HEK293 (cell line): ENCODE results near the gene MOGAT3.

Experiments
- CTCF ChIA-PET: fragments of 350-600 bp; formaldehyde crosslinking; extraction: SDS; loops from one replicate; lab custom pipeline; 2021; ENCODE audit warnings: antibody characterized with exemption; lab: Yijun Ruan, JAX
- POLR2A ChIA-PET: fragments of 300-600 bp; formaldehyde crosslinking; extraction: SDS; loops from one replicate; lab custom pipeline; 2020; ENCODE audit warnings: antibody characterized with exemption, inconsistent platforms; lab: Yijun Ruan, JAX
- H3K27ac ChIP-seq: fragments of 200-500 bp; sonication (Bioruptor generic); 2 replicates; pipeline ENCODE4 v1.5.1; 2014; ENCODE audit warnings: low read depth, low read length, control low read depth, inconsistent platforms; ENCODE audit errors: extremely low read depth
- H3K36me3 ChIP-seq, 2 experiments: fragments of 200-500 bp in 1 of 2; sonication (Bioruptor generic) in 1 of 2; 1 replicate in 1 of 2; 2 replicates in 1 of 2; pipeline ENCODE4 v1.5.1; 2014 to 2017; ENCODE audit warnings: inconsistent platforms in 2 of 2, low read length in 2 of 2; ENCODE audit not compliant: control insufficient read depth in 2 of 2, insufficient read depth in 1 of 2
- H3K4me1 ChIP-seq: fragments of 200-500 bp; sonication (Bioruptor generic); 2 replicates; pipeline ENCODE4 v1.5.1; 2014; ENCODE audit warnings: mild to moderate bottlenecking, low read length, inconsistent platforms; ENCODE audit not compliant: control insufficient read depth, insufficient read depth
- H3K4me3 ChIP-seq: 2 replicates; pipeline ENCODE4 v1.5.1; 2011; ENCODE audit warnings: low read depth, mild to moderate bottlenecking, control low read depth, low read length, moderate library complexity
- H3K9me3 ChIP-seq: fragments of 200-500 bp; sonication (Bioruptor generic); 2 replicates; pipeline ENCODE4 v1.5.1; 2014; ENCODE audit warnings: low read depth, low read length, inconsistent platforms; ENCODE audit not compliant: control insufficient read depth, insufficient read depth
- GLIS1 ChIP-seq: fragments of 450-650 bp; formaldehyde crosslinking; IDR thresholded peaks from 2 replicates; pipeline ENCODE4 v1.5.1; 2016; ENCODE audit warnings: missing biosample characterization, missing genetic modification characterization
- SP2 ChIP-seq: fragments of 450-650 bp; formaldehyde crosslinking; IDR thresholded peaks from 2 replicates; pipeline ENCODE4 v1.5.1; 2016; ENCODE audit warnings: missing biosample characterization, missing genetic modification characterization
- WT1 ChIP-seq: fragments of 450-650 bp; formaldehyde crosslinking; IDR thresholded peaks from 2 replicates; pipeline ENCODE4 v1.5.1; 2016; ENCODE audit warnings: missing biosample characterization, missing genetic modification characterization
- ZBTB17 ChIP-seq: fragments of 450-650 bp; formaldehyde crosslinking; IDR thresholded peaks from 2 replicates; pipeline ENCODE4 v1.5.1; 2016; ENCODE audit warnings: missing biosample characterization, missing genetic modification characterization
- ZEB2 ChIP-seq: fragments of 450-650 bp; formaldehyde crosslinking; IDR thresholded peaks from 2 replicates; pipeline ENCODE4 v1.5.1; 2016; ENCODE audit warnings: missing biosample characterization, missing genetic modification characterization
- ZNF350 ChIP-seq: fragments of 450-650 bp; formaldehyde crosslinking; IDR thresholded peaks from 2 replicates; pipeline ENCODE4 v1.5.0; 2017; ENCODE audit warnings: missing biosample characterization, mild to moderate bottlenecking, missing genetic modification characterization
- ZNF394 ChIP-seq: fragments of 450-650 bp; formaldehyde crosslinking; IDR thresholded peaks from 2 replicates; pipeline ENCODE4 v1.5.1; 2016; ENCODE audit warnings: missing biosample characterization, missing genetic modification characterization, mild to moderate bottlenecking, moderate library complexity, borderline replicate concordance
- ZNF548 ChIP-seq: fragments of 450-650 bp; formaldehyde crosslinking; IDR thresholded peaks from 2 replicates; pipeline ENCODE4 v1.5.1; 2016; ENCODE audit warnings: missing biosample characterization, missing genetic modification characterization
- ZNF549 ChIP-seq: fragments of 450-650 bp; IDR thresholded peaks from 2 replicates; pipeline ENCODE4 v1.5.1; 2018; ENCODE audit warnings: missing biosample characterization, missing genetic modification characterization, mild to moderate bottlenecking, inconsistent platforms, moderate library complexity
- ZNF600 ChIP-seq: fragments of 450-650 bp; formaldehyde crosslinking; IDR thresholded peaks from 2 replicates; pipeline ENCODE4 v1.5.1; 2016; ENCODE audit warnings: missing biosample characterization, missing genetic modification characterization
- ZNF677 ChIP-seq: fragments of 450-650 bp; IDR thresholded peaks from 2 replicates; pipeline ENCODE4 v1.5.0; 2018; ENCODE audit warnings: missing biosample characterization, mild to moderate bottlenecking, missing genetic modification characterization, moderate library complexity
- TF ChIP-seq, protein P1 (sequence below): fragments of 450-650 bp; formaldehyde crosslinking; IDR thresholded peaks from 2 replicates; pipeline ENCODE4 v1.5.1; 2016; ENCODE audit warnings: missing biosample characterization, missing genetic modification characterization
- TF ChIP-seq, protein P2 (sequence below): fragments of 450-650 bp; formaldehyde crosslinking; IDR thresholded peaks from 2 replicates; pipeline ENCODE4 v1.5.1; 2016; ENCODE audit warnings: missing biosample characterization, missing genetic modification characterization
- TF ChIP-seq, protein P3 (sequence below): fragments of 450-650 bp; formaldehyde crosslinking; IDR thresholded peaks from 2 replicates; pipeline ENCODE4 v1.5.1; 2017; ENCODE audit warnings: missing biosample characterization, missing genetic modification characterization
- TF ChIP-seq, protein P4 (sequence below): fragments of 450-650 bp; IDR thresholded peaks from 2 replicates; pipeline ENCODE4 v1.5.1; 2018; ENCODE audit warnings: missing biosample characterization, mild to moderate bottlenecking, missing genetic modification characterization
- TF ChIP-seq, protein P5 (sequence below): fragments of 450-650 bp; formaldehyde crosslinking; IDR thresholded peaks from 2 replicates; pipeline ENCODE4 v1.5.1; 2016; ENCODE audit warnings: missing biosample characterization, missing genetic modification characterization
- TF ChIP-seq, protein P6 (sequence below): fragments of 450-650 bp; formaldehyde crosslinking; IDR thresholded peaks from 2 replicates; pipeline ENCODE4 v1.5.1; 2017; ENCODE audit warnings: missing biosample characterization, missing genetic modification characterization

The MOGAT3 gene

DNA sequence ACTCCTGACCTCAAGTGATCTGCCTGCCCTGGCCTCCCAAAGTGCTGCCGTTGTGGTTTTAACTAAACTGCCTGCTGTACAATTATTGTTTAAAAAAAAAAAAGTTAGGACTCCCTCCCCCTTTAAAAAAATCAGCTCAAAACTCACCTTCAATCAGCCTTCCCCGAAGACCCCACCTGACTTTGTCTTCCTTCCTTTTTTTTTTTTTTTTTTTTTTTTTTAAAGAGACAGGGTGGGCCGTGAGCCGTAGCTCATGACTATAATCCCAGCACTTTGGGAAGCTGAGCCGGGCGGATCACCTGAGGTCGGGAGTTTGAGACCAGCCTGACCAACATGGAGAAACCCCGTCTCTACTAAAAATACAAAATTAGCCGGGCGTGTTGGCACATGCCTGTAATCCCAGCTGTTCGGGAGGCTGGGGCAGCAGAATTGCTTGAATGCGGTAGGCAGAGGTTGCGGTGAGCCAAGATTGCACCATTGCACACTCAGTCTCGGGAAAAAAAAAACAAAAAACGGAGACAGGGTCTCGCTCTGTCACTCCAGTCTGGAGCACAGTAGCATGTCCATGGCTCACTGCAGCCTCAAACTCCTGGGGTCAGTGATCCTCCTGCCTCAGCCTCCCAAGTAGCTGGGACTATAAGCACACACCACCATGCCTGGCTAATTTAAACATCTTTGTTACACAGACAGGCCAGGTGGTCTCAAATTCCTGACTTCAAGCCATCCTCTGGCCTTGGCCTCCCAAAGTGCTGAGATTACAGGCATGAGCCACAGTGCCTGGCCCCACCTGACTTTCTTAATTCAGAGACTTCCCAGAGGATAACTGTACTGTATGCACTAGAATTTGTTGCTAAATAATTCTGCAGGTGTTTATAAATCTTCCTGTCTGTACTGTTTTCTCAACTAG, 40.9 kb upstream of the MOGAT3 start:
- no peak overlapping the region for H3K4me3 ChIP-seq
- POLR2A ChIA-PET = no interaction called here
- TF ChIP-seq ZNF548 = peak; percentile 56; the same call in 1 of the 2 replicates
- TF ChIP-seq, protein P1, sequence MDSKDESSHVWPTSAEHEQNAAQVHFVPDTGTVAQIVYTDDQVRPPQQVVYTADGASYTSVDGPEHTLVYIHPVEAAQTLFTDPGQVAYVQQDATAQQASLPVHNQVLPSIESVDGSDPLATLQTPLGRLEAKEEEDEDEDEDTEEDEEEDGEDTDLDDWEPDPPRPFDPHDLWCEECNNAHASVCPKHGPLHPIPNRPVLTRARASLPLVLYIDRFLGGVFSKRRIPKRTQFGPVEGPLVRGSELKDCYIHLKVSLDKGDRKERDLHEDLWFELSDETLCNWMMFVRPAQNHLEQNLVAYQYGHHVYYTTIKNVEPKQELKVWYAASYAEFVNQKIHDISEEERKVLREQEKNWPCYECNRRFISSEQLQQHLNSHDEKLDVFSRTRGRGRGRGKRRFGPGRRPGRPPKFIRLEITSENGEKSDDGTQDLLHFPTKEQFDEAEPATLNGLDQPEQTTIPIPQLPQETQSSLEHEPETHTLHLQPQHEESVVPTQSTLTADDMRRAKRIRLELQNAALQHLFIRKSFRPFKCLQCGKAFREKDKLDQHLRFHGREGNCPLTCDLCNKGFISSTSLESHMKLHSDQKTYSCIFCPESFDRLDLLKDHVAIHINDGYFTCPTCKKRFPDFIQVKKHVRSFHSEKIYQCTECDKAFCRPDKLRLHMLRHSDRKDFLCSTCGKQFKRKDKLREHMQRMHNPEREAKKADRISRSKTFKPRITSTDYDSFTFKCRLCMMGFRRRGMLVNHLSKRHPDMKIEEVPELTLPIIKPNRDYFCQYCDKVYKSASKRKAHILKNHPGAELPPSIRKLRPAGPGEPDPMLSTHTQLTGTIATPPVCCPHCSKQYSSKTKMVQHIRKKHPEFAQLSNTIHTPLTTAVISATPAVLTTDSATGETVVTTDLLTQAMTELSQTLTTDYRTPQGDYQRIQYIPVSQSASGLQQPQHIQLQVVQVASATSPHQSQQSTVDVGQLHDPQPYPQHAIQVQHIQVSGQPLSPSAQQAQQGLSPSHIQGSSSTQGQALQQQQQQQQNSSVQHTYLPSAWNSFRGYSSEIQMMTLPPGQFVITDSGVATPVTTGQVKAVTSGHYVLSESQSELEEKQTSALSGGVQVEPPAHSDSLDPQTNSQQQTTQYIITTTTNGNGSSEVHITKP = 0 out of 2 replicates have a peak, but pooled peaks have one; percentile 33
- TF ChIP-seq ZBTB17 (tag by site-specific recombination) = 0 out of 2 replicates have a peak, but pooled peaks have one; percentile 41
- TF ChIP-seq, protein P2, sequence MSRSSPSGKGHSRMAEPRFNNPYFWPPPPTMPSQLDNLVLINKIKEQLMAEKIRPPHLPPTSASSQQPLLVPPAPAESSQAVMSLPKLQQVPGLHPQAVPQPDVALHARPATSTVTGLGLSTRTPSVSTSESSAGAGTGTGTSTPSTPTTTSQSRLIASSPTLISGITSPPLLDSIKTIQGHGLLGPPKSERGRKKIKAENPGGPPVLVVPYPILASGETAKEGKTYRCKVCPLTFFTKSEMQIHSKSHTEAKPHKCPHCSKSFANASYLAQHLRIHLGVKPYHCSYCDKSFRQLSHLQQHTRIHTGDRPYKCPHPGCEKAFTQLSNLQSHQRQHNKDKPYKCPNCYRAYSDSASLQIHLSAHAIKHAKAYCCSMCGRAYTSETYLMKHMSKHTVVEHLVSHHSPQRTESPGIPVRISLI (tag by site-specific recombination) = 0 out of 2 replicates have a peak, but pooled peaks have one; percentile 66
- TF ChIP-seq GLIS1 (tag by site-specific recombination) = peak; percentile 50; the same call in 1 of the 2 replicates
- no peak for TF ChIP-seq ZEB2 (tag by site-specific recombination)
- TF ChIP-seq, protein P3, sequence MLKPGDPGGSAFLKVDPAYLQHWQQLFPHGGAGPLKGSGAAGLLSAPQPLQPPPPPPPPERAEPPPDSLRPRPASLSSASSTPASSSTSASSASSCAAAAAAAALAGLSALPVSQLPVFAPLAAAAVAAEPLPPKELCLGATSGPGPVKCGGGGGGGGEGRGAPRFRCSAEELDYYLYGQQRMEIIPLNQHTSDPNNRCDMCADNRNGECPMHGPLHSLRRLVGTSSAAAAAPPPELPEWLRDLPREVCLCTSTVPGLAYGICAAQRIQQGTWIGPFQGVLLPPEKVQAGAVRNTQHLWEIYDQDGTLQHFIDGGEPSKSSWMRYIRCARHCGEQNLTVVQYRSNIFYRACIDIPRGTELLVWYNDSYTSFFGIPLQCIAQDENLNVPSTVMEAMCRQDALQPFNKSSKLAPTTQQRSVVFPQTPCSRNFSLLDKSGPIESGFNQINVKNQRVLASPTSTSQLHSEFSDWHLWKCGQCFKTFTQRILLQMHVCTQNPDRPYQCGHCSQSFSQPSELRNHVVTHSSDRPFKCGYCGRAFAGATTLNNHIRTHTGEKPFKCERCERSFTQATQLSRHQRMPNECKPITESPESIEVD = no peak
- TF ChIP-seq, protein P4, sequence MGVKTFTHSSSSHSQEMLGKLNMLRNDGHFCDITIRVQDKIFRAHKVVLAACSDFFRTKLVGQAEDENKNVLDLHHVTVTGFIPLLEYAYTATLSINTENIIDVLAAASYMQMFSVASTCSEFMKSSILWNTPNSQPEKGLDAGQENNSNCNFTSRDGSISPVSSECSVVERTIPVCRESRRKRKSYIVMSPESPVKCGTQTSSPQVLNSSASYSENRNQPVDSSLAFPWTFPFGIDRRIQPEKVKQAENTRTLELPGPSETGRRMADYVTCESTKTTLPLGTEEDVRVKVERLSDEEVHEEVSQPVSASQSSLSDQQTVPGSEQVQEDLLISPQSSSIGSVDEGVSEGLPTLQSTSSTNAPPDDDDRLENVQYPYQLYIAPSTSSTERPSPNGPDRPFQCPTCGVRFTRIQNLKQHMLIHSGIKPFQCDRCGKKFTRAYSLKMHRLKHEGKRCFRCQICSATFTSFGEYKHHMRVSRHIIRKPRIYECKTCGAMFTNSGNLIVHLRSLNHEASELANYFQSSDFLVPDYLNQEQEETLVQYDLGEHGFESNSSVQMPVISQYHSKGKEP (tag by site-specific recombination) = peak; percentile 89
- TF ChIP-seq ZNF600 (tag by site-specific recombination) = 0 out of 2 replicates have a peak, but pooled peaks have one; percentile 18
- 0 out of 2 replicates have a peak, but pooled peaks have one; percentile 49 for TF ChIP-seq WT1 (tag by site-specific recombination)
- TF ChIP-seq ZNF350 = no peak
- 0 out of 2 replicates have a peak, but pooled peaks have one; percentile 21 for TF ChIP-seq ZNF394
- CTCF ChIA-PET = interaction anchor here (0.6 to 1.4 kb wide), 3 partner anchors 15 to 98 kb away, joined by 4 to 5 read pairs (median 4); no protein-coding TSS in a partner anchor
- H3K9me3 ChIP-seq = no peaks in the 10 kb centered on the region
- H3K27ac ChIP-seq = no peak overlapping the region
- peaks cover 2% of the 10 kb centered on the region; the same call in 1 of the 2 replicates for H3K4me1 ChIP-seq
- peaks cover 0 to 39% of the 10 kb centered on the region in 2 experiments; a peak in 2 of 3 replicates for H3K36me3 ChIP-seq

DNA sequence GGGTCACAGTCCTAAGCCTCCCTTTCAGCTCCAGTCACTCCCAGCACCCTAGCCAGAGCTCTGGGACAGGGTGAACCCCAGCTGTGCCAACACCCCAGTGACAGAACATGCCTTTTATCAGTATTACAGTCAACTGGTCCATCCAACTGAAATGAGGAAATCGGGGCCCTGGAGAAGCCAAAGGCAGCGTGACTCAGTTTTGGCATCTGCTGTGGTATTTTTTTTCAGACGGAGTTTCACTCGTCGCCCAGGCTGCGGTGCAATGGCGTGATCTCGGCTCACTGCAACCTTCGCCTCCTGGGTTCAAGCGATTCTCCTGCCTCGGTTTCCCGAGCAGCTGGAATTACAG, 40.2 kb upstream of the MOGAT3 start:
- H3K4me1 ChIP-seq = peaks cover 2% of the 10 kb centered on the region; the same call in 1 of the 2 replicates
- H3K27ac ChIP-seq = no peak overlapping the region
- CTCF ChIA-PET = interaction anchor here (0.8 to 1.4 kb wide), 2 partner anchors 92 to 97 kb away, joined by 4 to 5 read pairs; no protein-coding TSS in a partner anchor
- H3K9me3 ChIP-seq = no peaks in the 10 kb centered on the region
- POLR2A ChIA-PET = interaction anchor here (0.6 kb wide), 1 partner anchor 26 kb away, joined by 4 read pairs; no protein-coding TSS in a partner anchor
- peaks cover 0 to 39% of the 10 kb centered on the region in 2 experiments; a peak in 2 of 3 replicates for H3K36me3 ChIP-seq
- H3K4me3 ChIP-seq = no peak overlapping the region
- TF ChIP-seq ZNF677 (no peak), SP2 (no peak), ZNF394 (no peak), ZNF549 (no peak)
- TF ChIP-seq, protein P5, sequence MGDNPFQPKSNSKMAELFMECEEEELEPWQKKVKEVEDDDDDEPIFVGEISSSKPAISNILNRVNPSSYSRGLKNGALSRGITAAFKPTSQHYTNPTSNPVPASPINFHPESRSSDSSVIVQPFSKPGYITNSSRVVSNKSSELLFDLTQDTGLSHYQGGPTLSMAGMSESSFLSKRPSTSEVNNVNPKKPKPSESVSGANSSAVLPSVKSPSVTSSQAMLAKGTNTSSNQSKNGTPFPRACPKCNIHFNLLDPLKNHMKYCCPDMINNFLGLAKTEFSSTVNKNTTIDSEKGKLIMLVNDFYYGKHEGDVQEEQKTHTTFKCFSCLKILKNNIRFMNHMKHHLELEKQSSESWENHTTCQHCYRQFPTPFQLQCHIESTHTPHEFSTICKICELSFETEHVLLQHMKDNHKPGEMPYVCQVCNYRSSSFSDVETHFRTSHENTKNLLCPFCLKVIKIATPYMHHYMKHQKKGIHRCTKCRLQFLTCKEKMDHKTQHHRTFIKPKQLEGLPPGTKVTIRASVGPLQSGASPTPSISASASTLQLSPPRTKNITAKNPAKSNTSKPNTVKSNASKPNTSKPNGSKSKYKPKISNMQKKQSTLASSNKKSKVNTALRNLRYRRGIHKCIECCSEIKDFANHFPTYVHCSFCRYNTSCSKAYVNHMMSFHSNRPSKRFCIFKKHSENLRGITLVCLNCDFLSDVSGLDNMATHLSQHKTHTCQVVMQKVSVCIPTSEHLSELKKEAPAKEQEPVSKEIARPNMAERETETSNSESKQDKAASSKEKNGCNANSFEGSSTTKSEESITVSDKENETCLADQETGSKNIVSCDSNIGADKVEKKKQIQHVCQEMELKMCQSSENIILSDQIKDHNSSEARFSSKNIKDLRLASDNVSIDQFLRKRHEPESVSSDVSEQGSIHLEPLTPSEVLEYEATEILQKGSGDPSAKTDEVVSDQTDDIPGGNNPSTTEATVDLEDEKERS (tag by site-specific recombination) = no peak
- TF ChIP-seq, protein P6, sequence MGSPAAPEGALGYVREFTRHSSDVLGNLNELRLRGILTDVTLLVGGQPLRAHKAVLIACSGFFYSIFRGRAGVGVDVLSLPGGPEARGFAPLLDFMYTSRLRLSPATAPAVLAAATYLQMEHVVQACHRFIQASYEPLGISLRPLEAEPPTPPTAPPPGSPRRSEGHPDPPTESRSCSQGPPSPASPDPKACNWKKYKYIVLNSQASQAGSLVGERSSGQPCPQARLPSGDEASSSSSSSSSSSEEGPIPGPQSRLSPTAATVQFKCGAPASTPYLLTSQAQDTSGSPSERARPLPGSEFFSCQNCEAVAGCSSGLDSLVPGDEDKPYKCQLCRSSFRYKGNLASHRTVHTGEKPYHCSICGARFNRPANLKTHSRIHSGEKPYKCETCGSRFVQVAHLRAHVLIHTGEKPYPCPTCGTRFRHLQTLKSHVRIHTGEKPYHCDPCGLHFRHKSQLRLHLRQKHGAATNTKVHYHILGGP (tag by site-specific recombination) = no peak
